ENCODE data around the gene KCTD5.
"Not testable (repeated sequence)": the region's sequence is repeated elsewhere in the genome, so short reads cannot be mapped to it uniquely, and the experiment has no call there.

Gene KCTD5

GRCh38 chr16:2670017-2670416 lies 12.3 kb upstream of the KCTD5 start:
- H3K4me1 ChIP-seq (ENCODE audit: insufficient read depth, low read length) = peaks cover 26% of the 10 kb centered on the region
- not testable (repeated sequence) for H3K4me3 ChIP-seq (ENCODE audit: low read depth in 1 of 2, low read length in 2 of 2); H3K27me3 ChIP-seq (ENCODE audit: insufficient read depth, low read length, poor library complexity); H3K9me3 ChIP-seq (ENCODE audit: insufficient read depth, low read length, severe bottlenecking); H3K9ac ChIP-seq (ENCODE audit: low read depth, low read length); ATAC-seq (ENCODE audit: insufficient read depth, low read depth); H3K4me2 ChIP-seq (ENCODE audit: insufficient read depth, low read length); H3K27ac ChIP-seq (ENCODE audit: low read length); H3K36me3 ChIP-seq (ENCODE audit: insufficient read depth, low read length); H2AFZ ChIP-seq (ENCODE audit: low read depth, low read length); H4K20me1 ChIP-seq (ENCODE audit: insufficient read depth, low read length)
- H3K79me2 ChIP-seq (ENCODE audit: insufficient read depth, low read length) = peaks cover 13% of the 10 kb centered on the region
- TF ChIP-seq CTCF (IDR thresholded peaks at IDR 0.05; ENCODE audit: borderline replicate concordance, extremely low read depth, low read length, poor library complexity, severe bottlenecking) = peak; percentile 52
- peak; percentile 37 for DNase-seq

- not testable (repeated sequence) for ATAC-seq (ENCODE audit: insufficient read depth, low read depth); H4K20me1 ChIP-seq (ENCODE audit: insufficient read depth, low read length); H3K9me3 ChIP-seq (ENCODE audit: insufficient read depth, low read length, severe bottlenecking); H3K4me3 ChIP-seq (ENCODE audit: low read depth in 1 of 2, low read length in 2 of 2); H3K27me3 ChIP-seq (ENCODE audit: insufficient read depth, low read length, poor library complexity); H2AFZ ChIP-seq (ENCODE audit: low read depth, low read length); H3K36me3 ChIP-seq (ENCODE audit: insufficient read depth, low read length); H3K27ac ChIP-seq (ENCODE audit: low read length); H3K9ac ChIP-seq (ENCODE audit: low read depth, low read length)
- Histone ChIP-seq H3K4me1 (ENCODE audit: insufficient read depth, low read length) (peaks cover 26% of the 10 kb centered on the region), H3K4me2 (ENCODE audit: insufficient read depth, low read length) (0 out of 2 replicates have a peak overlapping the region, but pooled peaks have one; percentile 75), H3K79me2 (ENCODE audit: insufficient read depth, low read length) (peaks cover 13% of the 10 kb centered on the region)
- peak; percentile 37 for DNase-seq
- peak; percentile 43 for TF ChIP-seq CTCF (IDR thresholded peaks at IDR 0.05; ENCODE audit: borderline replicate concordance, extremely low read depth, low read length, poor library complexity, severe bottlenecking)
Observed at GRCh38 chr16:2671193-2671592, 11.1 kb upstream of the KCTD5 start.

GRCh38 chr16:2671741-2672140 lies 10.6 kb upstream of the KCTD5 start:
- TF ChIP-seq CTCF (IDR thresholded peaks at IDR 0.05; ENCODE audit: borderline replicate concordance, extremely low read depth, low read length, poor library complexity, severe bottlenecking) (no peak), EZH2 (IDR thresholded peaks at IDR 0.05; ENCODE audit: borderline replicate concordance, low read depth, low read length, severe bottlenecking) (no peak)
- no peaks in the 10 kb centered on the region for H4K20me1 ChIP-seq (ENCODE audit: insufficient read depth, low read length)
- H3K79me2 ChIP-seq (ENCODE audit: insufficient read depth, low read length) = peaks cover 13% of the 10 kb centered on the region
- H2AFZ ChIP-seq (ENCODE audit: low read depth, low read length) = no peak overlapping the region
- no peak for ATAC-seq (ENCODE audit: insufficient read depth, low read depth)
- H3K9me3 ChIP-seq (ENCODE audit: insufficient read depth, low read length, severe bottlenecking) = no peaks in the 10 kb centered on the region
- peaks cover 26% of the 10 kb centered on the region for H3K4me1 ChIP-seq (ENCODE audit: insufficient read depth, low read length)
- H3K27me3 ChIP-seq (ENCODE audit: insufficient read depth, low read length, poor library complexity) = no peaks in the 10 kb centered on the region
- H3K36me3 ChIP-seq (ENCODE audit: insufficient read depth, low read length) = peaks cover 5% of the 10 kb centered on the region; the same call in 1 of the 2 replicates
- H3K4me3 ChIP-seq (ENCODE audit: low read depth in 1 of 2, low read length in 2 of 2) = peak overlapping the region in 1 of 2 experiments; percentile 70; a peak in 1 of 4 replicates
- H3K9ac ChIP-seq (ENCODE audit: low read depth, low read length) = peak overlapping the region; percentile 60
- peak overlapping the region; percentile 75 for H3K4me2 ChIP-seq (ENCODE audit: insufficient read depth, low read length)
- DNase-seq = no peak
- H3K27ac ChIP-seq (ENCODE audit: low read length) = no peak overlapping the region

All from DND-41 (cell line).